GM19455 (cell line): Measurements from ENCODE around the gene UST.
"Not testable (repeated sequence)": the region's sequence is repeated elsewhere in the genome, so short reads cannot be mapped to it uniquely, and the experiment has no call there.

Experiments
- ATAC-seq: cut with Tn5 transposase; IDR thresholded peaks from one replicate; pipeline ENCODE4 v1.9.1; 2021; ENCODE audit not compliant: unreplicated experiment

UST gene

GRCh38 chr6:149103950-149104349, 357.1 kb downstream of the UST start:
- ATAC-seq = not testable (repeated sequence)

GRCh38 chr6:149107520-149107919, 360.7 kb downstream of the UST start:
- ATAC-seq = no peak

- ATAC-seq = no peak
Observed at GRCh38 chr6:149108038-149108748, 361.4 kb downstream of the UST start.

- ATAC-seq = no peak
Observed at GRCh38 chr6:149108749-149109100, 361.9 kb downstream of the UST start.

- ATAC-seq = no peak
Observed at GRCh38 chr6:149109397-149110070, 362.7 kb downstream of the UST start.

GRCh38 chr6:149111556-149112115, 364.8 kb downstream of the UST start:
- ATAC-seq = no peak

GRCh38 chr6:149112976-149113375, 366.1 kb downstream of the UST start:
- no peak for ATAC-seq

GRCh38 chr6:149114167-149114566, 367.3 kb downstream of the UST start:
- ATAC-seq = no peak

GRCh38 chr6:149118737-149119653, 372.2 kb downstream of the UST start:
- no peak for ATAC-seq

GRCh38 chr6:149122850-149123821, 376.3 kb downstream of the UST start:
- no peak for ATAC-seq

GRCh38 chr6:149125309-149125708, 378.5 kb downstream of the UST start:
- ATAC-seq = no peak
